HEK293 (cell line): Measurements from ENCODE around the gene CHST9.

Source experiments
- CTCF ChIA-PET: fragments of 350-600 bp; formaldehyde crosslinking; extraction: SDS; loops from one replicate; lab custom pipeline; 2021; ENCODE audit warnings: antibody characterized with exemption; lab: Yijun Ruan, JAX
- POLR2A ChIA-PET: fragments of 300-600 bp; formaldehyde crosslinking; extraction: SDS; loops from one replicate; lab custom pipeline; 2020; ENCODE audit warnings: antibody characterized with exemption, inconsistent platforms; lab: Yijun Ruan, JAX
- H3K27ac ChIP-seq: fragments of 200-500 bp; sonication (Bioruptor generic); 2 replicates; pipeline ENCODE4 v1.5.1; 2014; ENCODE audit warnings: low read depth, low read length, control low read depth, inconsistent platforms; ENCODE audit errors: extremely low read depth
- H3K36me3 ChIP-seq, 2 experiments: fragments of 200-500 bp in 1 of 2; sonication (Bioruptor generic) in 1 of 2; 1 replicate in 1 of 2; 2 replicates in 1 of 2; pipeline ENCODE4 v1.5.1; 2014 to 2017; ENCODE audit warnings: inconsistent platforms in 2 of 2, low read length in 2 of 2; ENCODE audit not compliant: control insufficient read depth in 2 of 2, insufficient read depth in 1 of 2
- H3K4me1 ChIP-seq: fragments of 200-500 bp; sonication (Bioruptor generic); 2 replicates; pipeline ENCODE4 v1.5.1; 2014; ENCODE audit warnings: mild to moderate bottlenecking, low read length, inconsistent platforms; ENCODE audit not compliant: control insufficient read depth, insufficient read depth
- H3K4me3 ChIP-seq: 2 replicates; pipeline ENCODE4 v1.5.1; 2011; ENCODE audit warnings: low read depth, mild to moderate bottlenecking, control low read depth, low read length, moderate library complexity
- H3K9me3 ChIP-seq: fragments of 200-500 bp; sonication (Bioruptor generic); 2 replicates; pipeline ENCODE4 v1.5.1; 2014; ENCODE audit warnings: low read depth, low read length, inconsistent platforms; ENCODE audit not compliant: control insufficient read depth, insufficient read depth
- GLI2 ChIP-seq: fragments of 450-650 bp; formaldehyde crosslinking; IDR thresholded peaks from 2 replicates; pipeline ENCODE4; 2017; ENCODE audit warnings: missing biosample characterization, missing genetic modification characterization, low read depth, borderline replicate concordance
- GLIS1 ChIP-seq: fragments of 450-650 bp; formaldehyde crosslinking; IDR thresholded peaks from 2 replicates; pipeline ENCODE4 v1.5.1; 2016; ENCODE audit warnings: missing biosample characterization, missing genetic modification characterization
- KLF7 ChIP-seq: fragments of 450-650 bp; formaldehyde crosslinking; IDR thresholded peaks from 2 replicates; pipeline ENCODE4 v1.5.1; 2016; ENCODE audit warnings: missing biosample characterization, missing genetic modification characterization, borderline replicate concordance
- SCRT2 ChIP-seq: fragments of 450-650 bp; formaldehyde crosslinking; IDR thresholded peaks from 2 replicates; pipeline ENCODE4 v1.5.1; 2016; ENCODE audit warnings: missing biosample characterization, missing genetic modification characterization
- SP3 ChIP-seq: fragments of 450-650 bp; formaldehyde crosslinking; IDR thresholded peaks from 2 replicates; pipeline ENCODE4 v1.5.1; 2016; ENCODE audit warnings: missing biosample characterization, missing genetic modification characterization
- SP7 ChIP-seq: fragments of 450-650 bp; formaldehyde crosslinking; IDR thresholded peaks from 2 replicates; pipeline ENCODE4 v1.5.1; 2016; ENCODE audit warnings: missing biosample characterization, missing genetic modification characterization
- WT1 ChIP-seq: fragments of 450-650 bp; formaldehyde crosslinking; IDR thresholded peaks from 2 replicates; pipeline ENCODE4 v1.5.1; 2016; ENCODE audit warnings: missing biosample characterization, missing genetic modification characterization
- YY1 ChIP-seq: fragments of 450-650 bp; formaldehyde crosslinking; IDR thresholded peaks from 2 replicates; pipeline ENCODE4 v1.5.1; 2018; ENCODE audit warnings: missing biosample characterization, missing genetic modification characterization
- YY2 ChIP-seq: fragments of 450-650 bp; formaldehyde crosslinking; IDR thresholded peaks from 2 replicates; pipeline ENCODE4 v1.5.1; 2016; ENCODE audit warnings: missing biosample characterization, missing genetic modification characterization
- ZBTB1 ChIP-seq: fragments of 450-650 bp; formaldehyde crosslinking; IDR thresholded peaks from 2 replicates; pipeline ENCODE4 v1.5.1; 2016; ENCODE audit warnings: missing biosample characterization, missing genetic modification characterization
- ZFP37 ChIP-seq: fragments of 450-650 bp; formaldehyde crosslinking; IDR thresholded peaks from 2 replicates; pipeline ENCODE4 v1.5.1; 2016; ENCODE audit warnings: missing biosample characterization, missing genetic modification characterization
- ZNF114 ChIP-seq: fragments of 450-650 bp; formaldehyde crosslinking; IDR thresholded peaks from 2 replicates; pipeline ENCODE4 v1.5.0; 2017; ENCODE audit warnings: missing biosample characterization, missing genetic modification characterization
- ZNF174 ChIP-seq: fragments of 450-650 bp; formaldehyde crosslinking; IDR thresholded peaks from 2 replicates; pipeline ENCODE4 v1.5.0; 2017; ENCODE audit warnings: missing biosample characterization, mild to moderate bottlenecking, missing genetic modification characterization
- ZNF211 ChIP-seq: fragments of 450-650 bp; formaldehyde crosslinking; IDR thresholded peaks from 2 replicates; pipeline ENCODE4 v1.5.1; 2016; ENCODE audit warnings: low read depth, missing biosample characterization, missing genetic modification characterization
- ZNF24 ChIP-seq: fragments of 450-650 bp; formaldehyde crosslinking; IDR thresholded peaks from 2 replicates; pipeline ENCODE4 v1.5.1; 2016; ENCODE audit warnings: missing biosample characterization, missing genetic modification characterization
- ZNF350 ChIP-seq: fragments of 450-650 bp; formaldehyde crosslinking; IDR thresholded peaks from 2 replicates; pipeline ENCODE4 v1.5.0; 2017; ENCODE audit warnings: missing biosample characterization, mild to moderate bottlenecking, missing genetic modification characterization
- ZNF404 ChIP-seq: fragments of 450-650 bp; formaldehyde crosslinking; IDR thresholded peaks from 2 replicates; pipeline ENCODE4 v1.5.1; 2017; ENCODE audit warnings: missing biosample characterization, missing genetic modification characterization
- ZNF48 ChIP-seq: fragments of 450-650 bp; formaldehyde crosslinking; IDR thresholded peaks from 2 replicates; pipeline ENCODE4 v1.5.1; 2016; ENCODE audit warnings: missing biosample characterization, missing genetic modification characterization
- ZNF548 ChIP-seq: fragments of 450-650 bp; formaldehyde crosslinking; IDR thresholded peaks from 2 replicates; pipeline ENCODE4 v1.5.1; 2016; ENCODE audit warnings: missing biosample characterization, missing genetic modification characterization
- ZNF623 ChIP-seq: fragments of 450-650 bp; formaldehyde crosslinking; IDR thresholded peaks from 2 replicates; pipeline ENCODE4 v1.5.1; 2016; ENCODE audit warnings: missing biosample characterization, missing genetic modification characterization
- ZNF707 ChIP-seq: fragments of 450-650 bp; formaldehyde crosslinking; IDR thresholded peaks from 2 replicates; pipeline ENCODE4 v1.5.1; 2016; ENCODE audit warnings: missing biosample characterization, missing genetic modification characterization
- ZNF785 ChIP-seq: fragments of 450-650 bp; formaldehyde crosslinking; IDR thresholded peaks from 2 replicates; pipeline ENCODE4 v1.5.1; 2016; ENCODE audit warnings: missing biosample characterization, missing genetic modification characterization
- TF ChIP-seq, protein P1 (sequence below): fragments of 450-650 bp; formaldehyde crosslinking; IDR thresholded peaks from 2 replicates; pipeline ENCODE4 v1.5.1; 2016; ENCODE audit warnings: missing biosample characterization, missing genetic modification characterization
- TF ChIP-seq, protein P2 (sequence below): fragments of 450-650 bp; formaldehyde crosslinking; IDR thresholded peaks from 2 replicates; pipeline ENCODE4 v1.5.1; 2017; ENCODE audit warnings: missing biosample characterization, missing genetic modification characterization
- TF ChIP-seq, protein P3 (sequence below): fragments of 450-650 bp; formaldehyde crosslinking; IDR thresholded peaks from 2 replicates; pipeline ENCODE4 v1.5.1; 2016; ENCODE audit warnings: missing biosample characterization, missing genetic modification characterization
- TF ChIP-seq, protein P4 (sequence below): sonication (generic); formaldehyde crosslinking; IDR thresholded peaks from 2 replicates; pipeline ENCODE4 v1.8.1; 2022; ENCODE audit warnings: mild to moderate bottlenecking, moderate library complexity, missing genetic modification reagents

CHST9 gene

DNA sequence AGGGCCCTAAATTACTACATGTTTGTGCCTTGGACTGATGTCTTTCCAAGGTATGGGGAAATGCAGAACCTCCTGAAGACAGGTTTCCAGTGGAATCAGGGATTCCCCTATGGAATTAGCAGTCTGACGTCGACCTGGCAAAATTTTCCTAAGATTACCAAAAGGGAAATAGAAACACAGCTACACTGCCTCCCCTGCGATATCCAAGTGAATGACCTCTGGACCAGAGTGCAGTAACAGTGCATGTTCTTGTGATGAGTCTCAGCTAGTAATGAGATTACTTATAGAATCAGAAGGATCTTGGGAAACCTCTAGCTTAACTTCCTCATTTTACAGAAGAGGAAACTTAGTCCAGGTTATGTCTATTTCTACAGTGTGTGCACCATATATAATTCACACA, 21.3 kb upstream of the CHST9 start:
- no peak overlapping the region for H3K27ac ChIP-seq
- H3K4me1 ChIP-seq, result no peaks in the 10 kb centered on the region
- no peak overlapping the region for H3K4me3 ChIP-seq
- ChIA-PET CTCF (no interaction called here), POLR2A (no interaction called here)
- H3K36me3 ChIP-seq, result no peaks in the 10 kb centered on the region
- TF ChIP-seq, protein P1, sequence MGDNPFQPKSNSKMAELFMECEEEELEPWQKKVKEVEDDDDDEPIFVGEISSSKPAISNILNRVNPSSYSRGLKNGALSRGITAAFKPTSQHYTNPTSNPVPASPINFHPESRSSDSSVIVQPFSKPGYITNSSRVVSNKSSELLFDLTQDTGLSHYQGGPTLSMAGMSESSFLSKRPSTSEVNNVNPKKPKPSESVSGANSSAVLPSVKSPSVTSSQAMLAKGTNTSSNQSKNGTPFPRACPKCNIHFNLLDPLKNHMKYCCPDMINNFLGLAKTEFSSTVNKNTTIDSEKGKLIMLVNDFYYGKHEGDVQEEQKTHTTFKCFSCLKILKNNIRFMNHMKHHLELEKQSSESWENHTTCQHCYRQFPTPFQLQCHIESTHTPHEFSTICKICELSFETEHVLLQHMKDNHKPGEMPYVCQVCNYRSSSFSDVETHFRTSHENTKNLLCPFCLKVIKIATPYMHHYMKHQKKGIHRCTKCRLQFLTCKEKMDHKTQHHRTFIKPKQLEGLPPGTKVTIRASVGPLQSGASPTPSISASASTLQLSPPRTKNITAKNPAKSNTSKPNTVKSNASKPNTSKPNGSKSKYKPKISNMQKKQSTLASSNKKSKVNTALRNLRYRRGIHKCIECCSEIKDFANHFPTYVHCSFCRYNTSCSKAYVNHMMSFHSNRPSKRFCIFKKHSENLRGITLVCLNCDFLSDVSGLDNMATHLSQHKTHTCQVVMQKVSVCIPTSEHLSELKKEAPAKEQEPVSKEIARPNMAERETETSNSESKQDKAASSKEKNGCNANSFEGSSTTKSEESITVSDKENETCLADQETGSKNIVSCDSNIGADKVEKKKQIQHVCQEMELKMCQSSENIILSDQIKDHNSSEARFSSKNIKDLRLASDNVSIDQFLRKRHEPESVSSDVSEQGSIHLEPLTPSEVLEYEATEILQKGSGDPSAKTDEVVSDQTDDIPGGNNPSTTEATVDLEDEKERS (tag by site-specific recombination), result no peak
- TF ChIP-seq YY2 (tag by site-specific recombination), result no peak
- no peak for TF ChIP-seq GLIS1 (tag by site-specific recombination)
- no peak for TF ChIP-seq ZNF48 (tag by site-specific recombination)
- no peak for TF ChIP-seq ZNF785 (tag by site-specific recombination)
- TF ChIP-seq ZNF623 (tag by site-specific recombination), result no peak
- no peaks in the 10 kb centered on the region for H3K9me3 ChIP-seq

DNA sequence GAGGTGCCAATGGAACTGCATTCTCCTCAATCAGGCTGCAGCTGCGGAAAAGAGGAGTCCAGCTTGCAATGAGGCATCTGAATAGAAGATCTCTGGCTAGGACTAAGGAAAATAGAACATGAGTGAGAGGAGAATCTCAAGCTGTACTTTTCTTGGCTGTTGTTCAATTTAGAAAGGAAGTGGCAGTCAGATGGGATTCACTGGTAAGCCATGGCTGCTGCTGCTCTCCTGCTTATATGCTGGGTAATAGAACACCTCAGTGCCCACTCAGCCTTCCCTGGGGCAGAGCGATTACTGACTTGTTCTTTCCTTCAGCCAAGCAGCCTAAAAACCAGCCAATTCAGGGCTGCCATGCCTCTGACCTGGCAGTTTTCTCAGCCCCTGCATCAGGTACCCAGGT, 17.6 kb upstream of the CHST9 start:
- H3K4me3 ChIP-seq, result no peak overlapping the region
- POLR2A ChIA-PET, result no interaction called here
- H3K27ac ChIP-seq, result no peak overlapping the region
- H3K4me1 ChIP-seq, result no peaks in the 10 kb centered on the region
- no peaks in the 10 kb centered on the region for H3K9me3 ChIP-seq
- no peak for TF ChIP-seq GLI2 (tag by site-specific recombination)
- TF ChIP-seq, protein P2, sequence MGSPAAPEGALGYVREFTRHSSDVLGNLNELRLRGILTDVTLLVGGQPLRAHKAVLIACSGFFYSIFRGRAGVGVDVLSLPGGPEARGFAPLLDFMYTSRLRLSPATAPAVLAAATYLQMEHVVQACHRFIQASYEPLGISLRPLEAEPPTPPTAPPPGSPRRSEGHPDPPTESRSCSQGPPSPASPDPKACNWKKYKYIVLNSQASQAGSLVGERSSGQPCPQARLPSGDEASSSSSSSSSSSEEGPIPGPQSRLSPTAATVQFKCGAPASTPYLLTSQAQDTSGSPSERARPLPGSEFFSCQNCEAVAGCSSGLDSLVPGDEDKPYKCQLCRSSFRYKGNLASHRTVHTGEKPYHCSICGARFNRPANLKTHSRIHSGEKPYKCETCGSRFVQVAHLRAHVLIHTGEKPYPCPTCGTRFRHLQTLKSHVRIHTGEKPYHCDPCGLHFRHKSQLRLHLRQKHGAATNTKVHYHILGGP (tag by site-specific recombination), result no peak
- TF ChIP-seq ZNF548 (tag by site-specific recombination), result no peak
- TF ChIP-seq, protein P3, sequence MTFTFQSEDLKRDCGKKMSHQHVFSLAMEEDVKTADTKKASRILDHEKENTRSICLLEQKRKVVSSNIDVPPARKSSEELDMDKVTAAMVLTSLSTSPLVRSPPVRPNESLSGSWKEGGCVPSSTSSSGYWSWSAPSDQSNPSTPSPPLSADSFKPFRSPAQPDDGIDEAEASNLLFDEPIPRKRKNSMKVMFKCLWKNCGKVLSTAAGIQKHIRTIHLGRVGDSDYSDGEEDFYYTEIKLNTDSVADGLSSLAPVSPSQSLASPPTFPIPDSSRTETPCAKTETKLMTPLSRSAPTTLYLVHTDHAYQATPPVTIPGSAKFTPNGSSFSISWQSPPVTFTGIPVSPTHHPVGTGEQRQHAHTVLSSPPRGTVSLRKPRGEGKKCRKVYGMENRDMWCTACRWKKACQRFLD (tag by site-specific recombination), result no peak
- TF ChIP-seq SCRT2 (tag by site-specific recombination), result no peak
- no peak for TF ChIP-seq ZNF404 (tag by site-specific recombination)
- no peak for TF ChIP-seq YY1
- no peak for TF ChIP-seq ZNF211 (tag by site-specific recombination)
- TF ChIP-seq WT1 (tag by site-specific recombination), result no peak
- no peak for TF ChIP-seq ZNF350 (tag by site-specific recombination)
- TF ChIP-seq SP3 (tag by site-specific recombination), result no peak
- TF ChIP-seq KLF7 (tag by site-specific recombination), result no peak
- no peak for TF ChIP-seq ZNF24 (tag by site-specific recombination)
- TF ChIP-seq ZBTB1 (tag by site-specific recombination), result no peak
- TF ChIP-seq ZFP37 (tag by site-specific recombination), result no peak
- TF ChIP-seq ZNF707, result no peak
- no peak for TF ChIP-seq ZNF174 (tag by site-specific recombination)
- no peak for TF ChIP-seq SP7 (tag by site-specific recombination)
- no peak for TF ChIP-seq ZNF114 (tag by site-specific recombination)
- TF ChIP-seq, protein P4, sequence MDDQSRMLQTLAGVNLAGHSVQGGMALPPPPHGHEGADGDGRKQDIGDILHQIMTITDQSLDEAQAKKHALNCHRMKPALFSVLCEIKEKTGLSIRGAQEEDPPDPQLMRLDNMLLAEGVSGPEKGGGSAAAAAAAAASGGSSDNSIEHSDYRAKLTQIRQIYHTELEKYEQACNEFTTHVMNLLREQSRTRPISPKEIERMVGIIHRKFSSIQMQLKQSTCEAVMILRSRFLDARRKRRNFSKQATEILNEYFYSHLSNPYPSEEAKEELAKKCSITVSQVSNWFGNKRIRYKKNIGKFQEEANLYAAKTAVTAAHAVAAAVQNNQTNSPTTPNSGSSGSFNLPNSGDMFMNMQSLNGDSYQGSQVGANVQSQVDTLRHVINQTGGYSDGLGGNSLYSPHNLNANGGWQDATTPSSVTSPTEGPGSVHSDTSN (CRISPR knock-in tag), result no peak
- no peaks in the 10 kb centered on the region for H3K36me3 ChIP-seq
- CTCF ChIA-PET, result no interaction called here
